Activated CD4-positive, alpha-beta T cell treated with anti-CD3 and anti-CD28 coated beads, Interleukin-2, amount 50 U/mL, for 1 hour (primary cell): ENCODE data around the gene COL21A1.

Experiments
- DNase-seq: peaks from one replicate; pipeline ENCODE4 v3.0.0-alpha.2; 2020

The COL21A1 gene

DNA sequence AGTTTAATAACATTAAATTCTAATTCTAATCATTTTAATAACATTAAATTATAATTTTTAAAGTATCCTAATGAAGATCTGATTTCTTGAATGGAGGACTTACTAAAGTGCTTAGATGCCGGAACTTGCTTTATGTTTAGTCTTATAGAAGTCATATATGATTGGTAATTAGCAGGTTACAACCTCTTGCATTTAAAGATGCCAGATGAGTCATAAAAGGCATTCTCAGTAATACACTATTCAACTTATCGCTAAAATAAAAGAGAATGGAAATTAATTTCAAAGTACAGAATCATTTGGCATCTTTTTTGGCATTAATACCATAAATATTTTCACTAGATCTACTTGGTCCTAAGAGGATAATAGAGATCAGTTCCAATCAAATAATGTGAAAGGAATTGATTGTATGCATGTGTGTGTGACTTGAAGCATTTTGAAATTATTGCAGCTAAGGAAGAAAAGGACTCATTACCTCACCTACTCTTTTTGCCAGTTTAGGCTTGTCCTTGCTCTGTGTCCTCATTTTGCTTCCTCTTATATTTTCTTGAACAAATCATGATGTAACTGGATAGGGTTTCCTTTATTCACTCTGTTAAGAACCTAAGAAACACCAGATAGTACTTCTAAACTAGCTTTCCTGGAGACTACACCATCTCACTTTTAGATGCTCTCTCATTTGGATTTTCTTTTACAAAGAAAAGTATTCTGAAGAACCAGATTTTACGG, 2.7 kb downstream of the COL21A1 start:
- DNase-seq: no peak

- DNase-seq: no peak
These were observed 3.3 kb downstream of the COL21A1 start for GRCh38 chr6:56244089-56244488.

DNA sequence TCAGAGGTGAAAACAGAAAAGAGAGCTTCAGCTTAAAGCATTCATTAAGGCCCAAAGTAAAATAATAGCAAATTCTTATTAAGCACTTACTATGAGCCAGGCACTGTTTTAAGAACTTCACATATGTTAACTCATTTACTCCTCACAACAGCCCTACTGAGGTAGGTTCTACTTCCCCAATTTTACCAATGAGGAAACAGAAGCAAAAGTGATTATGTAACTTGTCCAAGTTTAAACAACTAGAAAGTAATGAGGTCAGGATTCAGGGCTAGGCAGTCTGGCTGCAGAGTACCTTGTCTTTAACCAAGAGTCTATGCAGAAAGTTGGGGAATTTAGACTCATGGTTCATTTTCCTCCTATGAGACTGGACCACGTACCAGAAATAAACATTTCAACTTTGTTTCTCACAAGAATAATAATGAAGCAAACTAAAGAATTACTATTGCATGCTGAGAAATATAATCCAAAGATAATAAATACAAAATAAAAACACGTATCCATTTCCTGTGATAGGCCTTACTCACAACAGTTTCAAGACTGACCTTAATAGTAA, 3.8 kb downstream of the COL21A1 start:
- DNase-seq: no peak

DNA sequence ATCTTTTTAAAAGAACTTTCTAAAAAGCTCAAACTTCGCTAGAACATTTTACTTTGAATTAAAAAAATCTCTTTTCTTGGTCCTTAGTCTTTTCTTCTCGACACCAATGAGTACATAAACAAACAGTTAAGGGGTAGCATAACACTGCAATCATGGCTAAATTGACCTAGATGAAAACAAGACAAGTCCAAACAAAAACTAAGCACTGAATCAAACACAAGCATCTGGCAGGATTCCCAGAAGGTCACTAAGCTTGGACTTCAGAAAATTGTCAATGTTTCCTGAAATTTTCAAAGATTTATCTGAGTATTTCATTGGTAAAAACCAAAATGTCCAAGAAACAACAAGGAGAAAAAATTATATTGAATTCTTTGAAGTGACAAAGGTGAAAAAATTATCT, 5.0 kb downstream of the COL21A1 start:
- no peak for DNase-seq

DNA sequence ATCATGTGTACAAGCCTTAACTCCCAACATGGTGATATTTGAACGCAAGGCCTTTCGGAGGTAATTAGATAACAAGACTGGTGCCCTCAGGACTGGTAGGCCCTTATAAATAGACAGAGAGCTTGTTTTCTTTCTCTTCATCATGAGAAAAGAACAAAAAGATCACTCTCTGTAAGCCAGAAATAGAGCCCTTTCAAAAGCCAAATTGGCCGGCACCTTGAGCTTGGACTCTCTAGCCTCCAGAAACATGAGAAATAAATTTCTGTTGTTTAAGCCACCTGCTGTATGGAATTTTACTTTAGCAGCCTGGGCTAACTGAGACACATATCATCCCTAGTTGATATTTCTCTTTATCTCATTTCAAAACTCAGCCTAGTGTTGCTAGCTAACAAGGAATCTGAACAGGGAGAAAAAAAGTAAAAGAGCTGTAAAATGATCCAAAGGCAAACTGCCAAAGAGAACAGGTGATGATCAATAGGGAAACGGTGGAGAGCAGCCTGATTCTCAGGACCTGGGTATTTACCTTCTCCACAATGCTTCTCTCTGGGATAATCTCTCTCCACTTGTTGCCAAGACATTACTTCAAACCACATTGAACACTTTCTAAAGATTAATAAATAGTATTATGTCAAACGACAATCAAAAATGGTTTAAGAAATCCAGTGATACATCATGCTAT, 6.1 kb downstream of the COL21A1 start:
- DNase-seq: no peak

GRCh38 chr6:56238352-56238751, 9.0 kb downstream of the COL21A1 start:
- no peak for DNase-seq

- DNase-seq: no peak
These were observed 12.1 kb downstream of the COL21A1 start for GRCh38 chr6:56235245-56235644.

- DNase-seq: no peak
These were observed 14.9 kb downstream of the COL21A1 start for GRCh38 chr6:56232436-56232835.

GRCh38 chr6:56231827-56232226, 15.6 kb downstream of the COL21A1 start:
- no peak for DNase-seq

DNA sequence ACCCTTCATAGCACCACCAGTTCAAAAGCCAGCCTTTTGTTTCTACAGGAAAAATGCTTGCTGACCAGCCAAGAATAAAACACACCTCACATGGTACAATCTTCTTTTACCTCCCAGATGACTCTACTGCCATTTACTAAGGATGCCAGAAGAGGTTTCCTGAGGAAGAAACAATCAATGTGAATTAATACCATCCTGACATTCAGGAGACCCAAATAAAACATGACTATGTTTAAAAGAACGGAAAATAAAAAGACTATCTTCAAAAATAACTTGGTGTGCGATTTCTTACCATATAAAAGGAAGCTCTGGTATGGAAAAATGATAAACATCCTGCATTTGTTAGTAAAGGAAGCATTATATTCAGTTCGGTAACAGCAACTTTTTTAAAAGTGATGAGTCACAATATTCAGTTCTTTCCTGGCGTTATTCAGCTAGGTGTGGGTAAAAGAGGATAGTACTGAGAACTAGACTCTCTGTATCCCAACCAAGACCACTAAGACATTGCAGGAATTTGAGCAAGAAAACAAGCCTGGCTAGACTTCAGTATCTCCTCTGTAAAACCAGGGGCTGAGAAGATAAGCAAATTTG, 16.3 kb downstream of the COL21A1 start:
- no peak for DNase-seq

- DNase-seq: no peak
These were observed 20.1 kb downstream of the COL21A1 start for GRCh38 chr6:56227071-56227879.

DNA sequence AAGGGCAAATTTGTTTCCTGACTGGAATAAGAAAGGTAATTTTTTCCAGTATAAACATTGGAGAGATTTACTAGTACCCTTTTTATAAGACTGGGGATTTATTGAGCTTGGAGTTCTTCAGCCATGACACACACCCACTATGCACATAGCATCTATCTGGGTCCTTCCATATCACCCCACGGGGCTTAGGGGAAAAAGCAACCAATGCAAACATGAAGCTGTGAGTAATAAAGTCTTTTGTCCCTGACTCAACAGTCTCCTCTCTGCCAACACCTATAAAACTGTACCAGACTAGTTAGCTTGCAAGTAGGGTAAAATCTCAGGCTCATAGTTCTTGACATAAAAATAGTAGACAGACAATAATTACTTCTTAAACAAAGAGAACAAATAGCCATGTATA, 23.4 kb downstream of the COL21A1 start:
- DNase-seq: no peak

DNA sequence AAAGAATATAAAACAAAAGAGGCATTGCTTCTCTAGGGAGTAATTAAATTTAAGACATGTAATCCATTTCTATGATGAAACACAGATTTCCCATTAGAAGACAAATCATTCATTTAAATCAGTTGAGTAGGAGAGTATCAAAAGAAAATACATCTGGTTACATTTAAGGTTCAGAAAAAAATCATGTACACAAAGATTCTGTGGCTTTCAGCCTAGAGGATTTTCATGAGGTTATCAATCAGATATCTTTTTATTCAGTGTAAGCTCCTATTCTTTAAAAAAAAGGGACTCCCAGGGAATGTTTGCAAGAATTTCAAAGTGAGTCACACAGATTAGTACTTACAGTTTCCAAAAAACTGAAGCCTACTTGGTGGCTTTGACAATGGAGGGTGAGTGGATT, 24.9 kb downstream of the COL21A1 start:
- no peak for DNase-seq

GRCh38 chr6:56220078-56220477, 27.3 kb downstream of the COL21A1 start:
- DNase-seq: no peak

GRCh38 chr6:56214703-56215101, 32.7 kb downstream of the COL21A1 start:
- DNase-seq: no peak

- DNase-seq: no peak
These were observed 33.2 kb downstream of the COL21A1 start for GRCh38 chr6:56214041-56214702.

DNA sequence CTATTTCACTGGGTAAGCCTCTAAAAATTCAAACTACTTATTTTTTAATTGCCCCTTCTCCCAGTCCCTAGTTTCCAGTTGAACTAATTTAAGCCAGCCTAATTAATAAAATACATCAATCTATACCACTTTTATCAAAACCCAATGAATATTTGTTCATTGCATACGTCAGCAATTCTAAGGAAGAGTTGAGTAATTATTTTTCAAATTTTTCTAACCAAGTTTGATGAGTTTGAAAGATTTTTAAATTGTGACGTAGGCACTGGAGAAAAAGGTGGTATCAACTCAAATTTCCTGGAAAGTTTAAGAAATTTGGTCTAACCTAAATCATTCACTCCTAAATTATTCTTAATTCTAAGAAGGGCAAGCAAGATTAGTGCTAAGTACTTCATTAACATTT, 35.7 kb downstream of the COL21A1 start:
- DNase-seq: no peak

DNA sequence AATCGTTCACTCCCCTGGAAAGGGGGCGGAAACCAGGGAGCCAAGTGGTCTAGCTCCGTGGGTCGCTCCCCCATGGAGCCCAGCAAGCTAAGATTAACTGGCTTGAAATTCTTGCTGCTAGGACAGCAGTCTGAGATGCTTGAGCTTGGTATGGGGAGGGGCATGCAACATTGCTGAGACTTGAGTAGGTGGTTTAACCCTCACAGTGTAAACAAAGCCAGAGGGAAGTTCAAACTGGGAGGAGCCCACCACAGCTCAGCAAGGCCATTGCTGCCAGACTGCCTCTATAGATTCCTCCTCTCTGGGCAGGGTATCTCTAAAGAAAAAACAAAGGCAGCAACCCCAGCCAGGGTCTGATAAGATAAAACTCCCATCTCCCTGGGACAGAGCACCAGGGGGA, 43.2 kb downstream of the COL21A1 start:
- no peak for DNase-seq

DNA sequence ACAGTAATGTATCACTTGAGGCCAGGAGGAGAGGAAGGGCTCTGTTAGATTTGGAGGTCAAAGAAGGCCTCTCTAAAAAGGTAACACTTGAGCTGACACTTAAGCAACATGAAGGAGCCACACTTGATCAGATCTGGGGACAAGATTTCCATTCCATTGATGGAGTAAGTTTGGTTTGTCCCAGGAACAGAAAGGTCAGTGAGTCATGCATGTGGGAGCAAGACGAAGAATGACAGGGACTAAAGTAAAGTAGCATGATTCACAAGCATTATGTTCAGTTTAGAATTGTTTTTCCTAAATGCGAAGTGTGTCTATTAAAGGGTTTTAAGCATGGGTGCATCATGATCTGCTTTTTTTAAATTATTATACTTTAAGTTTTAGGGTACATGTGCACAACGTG, 47.4 kb downstream of the COL21A1 start:
- no peak for DNase-seq

GRCh38 chr6:56193846-56194245, 53.5 kb downstream of the COL21A1 start:
- no peak for DNase-seq

DNA sequence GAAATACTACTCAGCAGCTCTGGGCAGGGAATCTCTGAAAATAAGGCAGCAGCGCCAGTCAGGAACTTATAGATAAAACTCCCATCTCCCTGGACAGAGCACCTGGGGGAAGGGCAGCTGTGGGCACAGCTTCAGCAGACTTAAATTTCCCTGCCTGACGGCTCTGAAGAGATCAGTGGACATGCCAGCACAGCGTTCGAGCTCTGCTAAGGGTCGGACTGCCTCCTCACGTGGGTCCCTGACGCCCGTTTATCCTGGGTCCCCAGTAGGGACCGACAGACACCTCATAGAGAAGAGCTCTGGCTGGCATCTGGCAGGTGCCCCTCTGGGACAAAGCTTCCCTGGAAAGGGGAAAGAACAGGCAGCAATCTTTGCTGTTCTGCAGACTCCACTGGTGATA, 59.0 kb downstream of the COL21A1 start:
- DNase-seq: no peak

DNA sequence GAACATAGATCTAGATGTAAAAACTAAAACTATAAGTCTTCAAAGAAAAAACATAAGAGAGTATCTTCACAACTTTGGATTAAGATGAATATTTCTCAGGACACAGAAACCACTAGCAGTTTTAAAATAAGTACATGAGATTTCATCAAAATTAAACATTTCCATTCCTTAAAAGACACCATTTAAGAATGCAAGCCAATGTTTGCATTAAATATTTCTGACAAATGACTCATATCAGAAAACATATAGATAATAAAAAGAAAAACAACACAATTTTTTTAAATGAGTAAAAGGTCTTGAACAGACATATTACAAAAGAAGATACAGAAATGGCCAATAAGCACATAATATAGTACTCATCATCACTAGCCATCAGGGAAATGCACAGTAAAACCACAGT, 59.7 kb downstream of the COL21A1 start:
- DNase-seq: no peak

DNA sequence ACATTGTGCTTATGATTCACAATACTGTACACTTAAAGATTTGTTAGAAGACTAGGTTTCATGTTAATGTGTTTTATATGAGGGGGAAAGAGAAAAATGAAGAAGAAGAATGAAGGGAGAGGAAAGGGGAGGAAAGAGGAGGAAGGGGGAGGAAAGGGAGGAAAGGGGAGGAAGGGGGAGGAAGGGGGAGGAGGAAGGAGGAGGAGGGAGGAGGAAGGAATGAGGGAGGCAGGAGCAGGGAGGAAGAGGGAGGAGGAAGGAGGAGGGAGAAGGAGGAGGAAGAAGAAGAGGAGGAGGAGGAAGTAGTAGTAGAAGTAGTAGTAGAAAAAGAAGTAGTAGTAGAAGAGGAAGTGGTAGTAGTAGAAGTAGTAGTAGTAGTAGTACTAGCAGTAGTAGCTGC, 70.6 kb downstream of the COL21A1 start:
- no peak for DNase-seq
